Measurements from ENCODE around the gene ACSF2. TPM values are rescaled to one million over a fixed set of nuclear protein-coding genes. Genes with fewer than 3 reads are reported as not detected.

ACSF2 gene
- total RNA-seq, 1 experiment from 2014 or later, result 12.2 TPM

DNA sequence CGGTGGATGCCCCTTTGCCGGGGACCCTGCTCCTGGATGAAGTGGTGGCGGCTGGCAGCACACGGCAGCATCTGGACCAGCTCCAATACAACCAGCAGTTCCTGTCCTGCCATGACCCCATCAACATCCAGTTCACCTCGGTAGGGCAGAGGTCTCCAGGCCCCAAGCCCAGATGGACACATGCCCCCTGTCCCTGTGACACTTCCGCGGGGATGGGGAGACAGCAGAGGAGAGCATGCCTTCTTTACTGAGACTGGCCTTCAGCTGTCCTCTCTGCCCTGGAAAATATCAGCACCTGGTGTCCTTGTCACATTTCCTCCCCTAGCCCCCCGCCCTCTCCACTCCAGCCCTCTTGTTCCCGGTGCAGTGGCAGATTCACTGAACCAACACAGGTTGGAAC lies 36.4 kb downstream of the ACSF2 start:
- Histone ChIP-seq H3K9ac (ENCODE audit: extremely low read depth, insufficient read length, low read length) (no peak overlapping the region), H2BK20ac (ENCODE audit: low read depth, low read length, poor library complexity, severe bottlenecking) (no peak overlapping the region), H3K27me3 (ENCODE audit: insufficient read depth, low read length) (no peaks in the 10 kb centered on the region), H3K4me1 (ENCODE audit: insufficient read depth, low read length) (no peaks in the 10 kb centered on the region), H2BK120ac (ENCODE audit: low read depth, low read length, poor library complexity, severe bottlenecking) (no peak overlapping the region), H3K18ac (ENCODE audit: insufficient read length, low read depth, low read length) (no peak overlapping the region), H2BK15ac (ENCODE audit: low read depth, low read length) (no peak overlapping the region), H2AK5ac (ENCODE audit: insufficient read length, low read length) (no peak overlapping the region), H2BK12ac (ENCODE audit: insufficient read length, low read depth, low read length) (no peak overlapping the region), H3K27ac (ENCODE audit: insufficient read length, low read depth, low read length) (no peak overlapping the region), H2BK5ac (ENCODE audit: insufficient read length, low read length) (no peak overlapping the region), H3K56ac (ENCODE audit: insufficient read length, low read depth, low read length) (no peak overlapping the region), H3K9me3 (ENCODE audit: control insufficient read depth, low read depth, low read length) (no peaks in the 10 kb centered on the region), H3K14ac (ENCODE audit: insufficient read depth, low read length) (no peak overlapping the region), H4K91ac (ENCODE audit: insufficient read length, low read depth, low read length) (no peak overlapping the region), H4K8ac (replicated peaks; ENCODE audit: insufficient read length, low read depth, low read length) (no peak overlapping the region), H4K5ac (ENCODE audit: insufficient read length, low read depth, low read length) (no peak overlapping the region), H3K23ac (ENCODE audit: insufficient read length, low read depth, low read length) (no peak overlapping the region), H3T11ph (ENCODE audit: low read length) (no peak overlapping the region), H4K20me1 (ENCODE audit: control insufficient read depth, insufficient read depth, insufficient read length) (no peaks in the 10 kb centered on the region), H3K23me2 (ENCODE audit: insufficient read length, low read depth, low read length, poor library complexity, severe bottlenecking) (peaks cover 4% of the 10 kb centered on the region), H3K4me2 (ENCODE audit: insufficient read depth, insufficient read length, low read length) (no peak overlapping the region), H2AFZ (ENCODE audit: low read length) (no peak overlapping the region), H3K79me2 (ENCODE audit: insufficient read depth, low read length) (no peaks in the 10 kb centered on the region), H3K4ac (ENCODE audit: low read depth, low read length) (no peak overlapping the region), H3K79me1 (ENCODE audit: insufficient read depth, low read depth, low read length, poor library complexity, severe bottlenecking) (no peaks in the 10 kb centered on the region)
- H3K9me3 Mint-ChIP-seq, result no peaks in the 10 kb centered on the region
- H3K27me3 Mint-ChIP-seq (ENCODE audit: low read depth), result peaks cover 9% of the 10 kb centered on the region
- H3K4me1 Mint-ChIP-seq, result peaks cover 6% of the 10 kb centered on the region in 2 experiments
- no peak for DNase-seq
- WGBS (ENCODE audit: extremely low coverage, insufficient read length, low lambda C conversion rate), result no CpG with 5 or more reads among the region's 9 CpGs
- TF ChIP-seq, protein P1, sequence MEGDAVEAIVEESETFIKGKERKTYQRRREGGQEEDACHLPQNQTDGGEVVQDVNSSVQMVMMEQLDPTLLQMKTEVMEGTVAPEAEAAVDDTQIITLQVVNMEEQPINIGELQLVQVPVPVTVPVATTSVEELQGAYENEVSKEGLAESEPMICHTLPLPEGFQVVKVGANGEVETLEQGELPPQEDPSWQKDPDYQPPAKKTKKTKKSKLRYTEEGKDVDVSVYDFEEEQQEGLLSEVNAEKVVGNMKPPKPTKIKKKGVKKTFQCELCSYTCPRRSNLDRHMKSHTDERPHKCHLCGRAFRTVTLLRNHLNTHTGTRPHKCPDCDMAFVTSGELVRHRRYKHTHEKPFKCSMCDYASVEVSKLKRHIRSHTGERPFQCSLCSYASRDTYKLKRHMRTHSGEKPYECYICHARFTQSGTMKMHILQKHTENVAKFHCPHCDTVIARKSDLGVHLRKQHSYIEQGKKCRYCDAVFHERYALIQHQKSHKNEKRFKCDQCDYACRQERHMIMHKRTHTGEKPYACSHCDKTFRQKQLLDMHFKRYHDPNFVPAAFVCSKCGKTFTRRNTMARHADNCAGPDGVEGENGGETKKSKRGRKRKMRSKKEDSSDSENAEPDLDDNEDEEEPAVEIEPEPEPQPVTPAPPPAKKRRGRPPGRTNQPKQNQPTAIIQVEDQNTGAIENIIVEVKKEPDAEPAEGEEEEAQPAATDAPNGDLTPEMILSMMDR (conservative IDR thresholded peaks at IDR 0.05), result no peak
- peaks cover 0 to 4% (median 2%) of the 10 kb centered on the region in 3 experiments; a peak in 3 of 7 replicates for H3K36me3 Mint-ChIP-seq (ENCODE audit: insufficient read depth in 1 of 3, low read depth in 3 of 3)
- H3K27ac Mint-ChIP-seq, result no peak overlapping the region
- H3K4me3 Mint-ChIP-seq, result no peak overlapping the region
